Stimulated activated naive CD4-positive, alpha-beta T cell treated with Interleukin-2 at 50 U/mL for 16 hours (primary cell): Measurements from ENCODE around the gene KANK2.

Source experiments
- DNase-seq: peaks from one replicate; lab custom pipeline; 2025; lab: John Stamatoyannopoulos, UW

KANK2 gene

GRCh38 chr19:11225815-11226214, 28.5 kb upstream of the KANK2 start:
- no peak for DNase-seq

- DNase-seq = no peak
Observed at GRCh38 chr19:11225172-11225571, 27.8 kb upstream of the KANK2 start.

GRCh38 chr19:11224429-11224828, 27.1 kb upstream of the KANK2 start:
- no peak for DNase-seq

- DNase-seq = no peak
Observed at GRCh38 chr19:11223200-11223599, 25.9 kb upstream of the KANK2 start.

GRCh38 chr19:11221082-11221598, 23.8 kb upstream of the KANK2 start:
- no peak for DNase-seq

GRCh38 chr19:11214387-11214786, 17.0 kb upstream of the KANK2 start:
- no peak for DNase-seq

GRCh38 chr19:11210656-11210928, 13.2 kb upstream of the KANK2 start:
- no peak for DNase-seq

- no peak for DNase-seq
Observed at GRCh38 chr19:11209839-11210655, 12.7 kb upstream of the KANK2 start.

- DNase-seq = no peak
Observed at GRCh38 chr19:11208561-11209471, 11.5 kb upstream of the KANK2 start.

GRCh38 chr19:11205939-11206570, 8.7 kb upstream of the KANK2 start:
- DNase-seq = no peak

- DNase-seq = no peak
Observed at GRCh38 chr19:11204943-11205349, 7.6 kb upstream of the KANK2 start.

- DNase-seq = no peak
Observed at GRCh38 chr19:11204076-11204602, 6.8 kb upstream of the KANK2 start.

GRCh38 chr19:11203194-11204075, 6.1 kb upstream of the KANK2 start:
- peak; percentile 23 for DNase-seq

GRCh38 chr19:11202488-11203193, 5.3 kb upstream of the KANK2 start:
- no peak for DNase-seq

- DNase-seq = no peak
Observed at GRCh38 chr19:11201791-11202190, 4.4 kb upstream of the KANK2 start.

GRCh38 chr19:11200931-11201330, 3.6 kb upstream of the KANK2 start:
- DNase-seq = no peak

- no peak for DNase-seq
Observed at GRCh38 chr19:11200015-11200574, 2.8 kb upstream of the KANK2 start.

GRCh38 chr19:11199517-11199916, 2.2 kb upstream of the KANK2 start:
- no peak for DNase-seq

GRCh38 chr19:11198769-11199424, 1.6 kb upstream of the KANK2 start:
- DNase-seq = no peak

- DNase-seq = no peak
Observed at GRCh38 chr19:11198175-11198534, 810 bp upstream of the KANK2 start.
